Smooth muscle cell (in vitro differentiated cells): Measurements from ENCODE around the gene SERPINA6. TPM values are rescaled to one million over a fixed set of nuclear protein-coding genes. Genes with fewer than 3 reads are reported as not detected.

ENCODE experiments used
- DNase-seq: peaks from one replicate; lab custom pipeline; 2025; ENCODE audit not compliant: unreplicated experiment; lab: John Stamatoyannopoulos, UW
- H2AFZ ChIP-seq: fragments of 200-600 bp; sonication (generic); 2 replicates; pipeline ENCODE4 v1.6.0; 2016; ENCODE audit warnings: antibody characterized with exemption, low read depth, mild to moderate bottlenecking
- H3F3A ChIP-seq: fragments of 200-600 bp; sonication (generic); 2 replicates; pipeline ENCODE4 v1.6.0; 2017; ENCODE audit warnings: antibody characterized with exemption, low read depth
- H3K27ac ChIP-seq: fragments of 200-600 bp; sonication (generic); 2 replicates; pipeline ENCODE4 v1.5.1; 2016; ENCODE audit warnings: low read depth, mild to moderate bottlenecking
- H3K27me3 ChIP-seq: fragments of 200-600 bp; sonication (generic); 2 replicates; pipeline ENCODE4 v1.6.1; 2016; ENCODE audit warnings: low read depth, mild to moderate bottlenecking
- H3K36me3 ChIP-seq: fragments of 200-600 bp; sonication (generic); 2 replicates; pipeline ENCODE4 v1.5.1; 2016; ENCODE audit warnings: low read depth
- H3K4me1 ChIP-seq: fragments of 200-600 bp; sonication (generic); 2 replicates; pipeline ENCODE4 v1.5.1; 2016; ENCODE audit warnings: low read depth
- H3K4me2 ChIP-seq: fragments of 200-600 bp; sonication (generic); 2 replicates; pipeline ENCODE4 v1.6.0; 2016; ENCODE audit warnings: mild to moderate bottlenecking
- H3K4me3 ChIP-seq: fragments of 200-600 bp; sonication (generic); 2 replicates; pipeline ENCODE4 v1.5.1; 2016; ENCODE audit warnings: mild to moderate bottlenecking
- H3K79me2 ChIP-seq: fragments of 200-600 bp; sonication (generic); 2 replicates; pipeline ENCODE4 v1.6.0; 2016; ENCODE audit warnings: low read depth, mild to moderate bottlenecking
- H3K9ac ChIP-seq: fragments of 200-600 bp; sonication (generic); 2 replicates; pipeline ENCODE4 v1.6.0; 2016; ENCODE audit warnings: low read depth
- H3K9me3 ChIP-seq: fragments of 200-600 bp; sonication (generic); replicated peaks from 2 replicates; pipeline ENCODE4 v1.5.1; 2016; ENCODE audit warnings: low read depth
- H4K20me1 ChIP-seq: fragments of 200-600 bp; sonication (generic); 2 replicates; pipeline ENCODE4 v1.6.0; 2016; ENCODE audit warnings: low read depth
- WGBS: methylation state at CpG from one replicate; pipeline ENCODE4 v1.1.7; 2016; ENCODE audit warnings: low lambda C conversion rate; 5-methylcytosine and 5-hydroxymethylcytosine counted together
- polyA plus RNA-seq: library from polyadenylated mRNA; unstranded; fragments of >200 nt; fragmentation: Nextera tagmentation; extraction: Ambion mirVana; gene quantifications from 2 replicates; pipeline ENCODE4 v1.2.1, GENCODE V29; 2016
- total RNA-seq: library from RNA; depleted of rRNA; stranded (reverse); fragments of >200 nt; gene quantifications from 2 replicates; pipeline ENCODE4 v1.2.3, GENCODE V29; 2014
- TF ChIP-seq, protein P1 (sequence below): fragments of 200-600 bp; sonication (generic); IDR thresholded peaks from 2 replicates; pipeline ENCODE4 v1.5.1; 2017; ENCODE audit warnings: borderline replicate concordance, mild to moderate bottlenecking, antibody characterized with exemption; ENCODE audit not compliant: insufficient read depth, poor library complexity, severe bottlenecking

SERPINA6 gene
- total and polyA plus RNA-seq, 2 experiments from 2014 or later: not detected

- Histone ChIP-seq H3K4me3 (no peak overlapping the region), H3F3A (no peaks in the 10 kb centered on the region), H2AFZ (no peak overlapping the region), H3K27ac (no peak overlapping the region), H3K9ac (no peak overlapping the region), H3K9me3 (no peaks in the 10 kb centered on the region), H3K79me2 (no peaks in the 10 kb centered on the region), H3K4me2 (no peak overlapping the region), H3K4me1 (no peaks in the 10 kb centered on the region), H3K36me3 (no peaks in the 10 kb centered on the region), H3K27me3 (no peaks in the 10 kb centered on the region), H4K20me1 (no peaks in the 10 kb centered on the region)
- TF ChIP-seq, protein P1, sequence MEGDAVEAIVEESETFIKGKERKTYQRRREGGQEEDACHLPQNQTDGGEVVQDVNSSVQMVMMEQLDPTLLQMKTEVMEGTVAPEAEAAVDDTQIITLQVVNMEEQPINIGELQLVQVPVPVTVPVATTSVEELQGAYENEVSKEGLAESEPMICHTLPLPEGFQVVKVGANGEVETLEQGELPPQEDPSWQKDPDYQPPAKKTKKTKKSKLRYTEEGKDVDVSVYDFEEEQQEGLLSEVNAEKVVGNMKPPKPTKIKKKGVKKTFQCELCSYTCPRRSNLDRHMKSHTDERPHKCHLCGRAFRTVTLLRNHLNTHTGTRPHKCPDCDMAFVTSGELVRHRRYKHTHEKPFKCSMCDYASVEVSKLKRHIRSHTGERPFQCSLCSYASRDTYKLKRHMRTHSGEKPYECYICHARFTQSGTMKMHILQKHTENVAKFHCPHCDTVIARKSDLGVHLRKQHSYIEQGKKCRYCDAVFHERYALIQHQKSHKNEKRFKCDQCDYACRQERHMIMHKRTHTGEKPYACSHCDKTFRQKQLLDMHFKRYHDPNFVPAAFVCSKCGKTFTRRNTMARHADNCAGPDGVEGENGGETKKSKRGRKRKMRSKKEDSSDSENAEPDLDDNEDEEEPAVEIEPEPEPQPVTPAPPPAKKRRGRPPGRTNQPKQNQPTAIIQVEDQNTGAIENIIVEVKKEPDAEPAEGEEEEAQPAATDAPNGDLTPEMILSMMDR: no peak
- 91% methylated on average over 2 of the region's 2 CpGs for WGBS
- DNase-seq: no peak
These were observed 8.2 kb downstream of the SERPINA6 start for GRCh38 chr14:94314890-94315289.

DNA sequence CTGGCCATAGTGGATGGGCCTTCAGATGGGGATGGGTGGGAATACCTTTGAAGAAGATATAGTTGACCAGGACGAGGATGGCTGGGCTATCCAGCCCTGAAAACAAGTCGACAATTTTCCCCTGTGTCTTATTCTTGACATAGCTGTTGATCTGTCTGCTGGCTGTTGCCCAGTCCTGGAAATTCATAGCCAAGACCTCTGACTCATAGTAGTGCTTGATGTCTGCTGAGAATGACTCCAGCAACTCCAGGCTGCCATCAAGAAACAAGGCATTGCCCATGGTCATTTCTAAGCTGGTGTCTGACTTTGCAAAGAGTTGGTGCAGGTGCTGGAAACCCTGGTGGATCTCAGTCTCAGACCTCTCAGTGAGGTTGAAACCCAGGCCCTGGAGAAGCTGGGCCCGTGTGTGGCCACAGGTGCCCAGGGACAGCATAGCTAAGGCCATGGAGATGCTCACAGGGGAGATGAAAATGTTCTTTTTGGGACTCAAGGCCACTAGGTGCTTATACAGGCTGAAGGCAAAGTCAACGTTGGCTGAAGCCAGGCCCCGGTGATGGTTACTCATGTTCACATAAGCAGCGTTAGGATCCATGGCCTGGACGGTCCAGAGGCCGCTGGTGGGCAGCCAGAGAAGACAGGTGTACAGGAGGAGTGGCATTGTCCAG is 9.0 kb downstream of the SERPINA6 start:
- WGBS: 81% methylated on average over 8 of the region's 8 CpGs
- Histone ChIP-seq H3K79me2 (no peaks in the 10 kb centered on the region), H3K27ac (no peak overlapping the region), H3K4me3 (no peak overlapping the region), H3K9ac (no peak overlapping the region), H3K4me1 (no peaks in the 10 kb centered on the region), H2AFZ (no peak overlapping the region), H3K9me3 (no peaks in the 10 kb centered on the region), H3K4me2 (no peak overlapping the region), H3F3A (no peaks in the 10 kb centered on the region), H4K20me1 (no peaks in the 10 kb centered on the region), H3K36me3 (no peaks in the 10 kb centered on the region), H3K27me3 (no peaks in the 10 kb centered on the region)
- TF ChIP-seq, protein P1: no peak
- DNase-seq: no peak

GRCh38 chr14:94312481-94313246 is 10.5 kb downstream of the SERPINA6 start:
- Histone ChIP-seq H4K20me1 (no peaks in the 10 kb centered on the region), H3K4me2 (no peak overlapping the region), H3K9ac (no peak overlapping the region), H3K27me3 (no peaks in the 10 kb centered on the region), H3K36me3 (no peaks in the 10 kb centered on the region), H3K4me3 (no peak overlapping the region), H3F3A (no peaks in the 10 kb centered on the region), H3K27ac (no peak overlapping the region), H3K9me3 (no peaks in the 10 kb centered on the region), H2AFZ (no peak overlapping the region), H3K4me1 (no peaks in the 10 kb centered on the region), H3K79me2 (no peaks in the 10 kb centered on the region)
- DNase-seq: no peak
- TF ChIP-seq, protein P1: no peak
- WGBS: 88% methylated on average over 6 of the region's 6 CpGs
